Left lung (tissue), 10 donors: ENCODE data around the gene SLC17A9. TPM values are rescaled to one million over a fixed set of nuclear protein-coding genes. Genes with fewer than 3 reads are reported as not detected.
A peak's percentile ranks its signal among the peaks of the same experiment; 100 is the strongest.
"Not testable (repeated sequence)": the region's sequence is repeated elsewhere in the genome, so short reads cannot be mapped to it uniquely, and the experiment has no call there.

Source experiments
- ATAC-seq: fragments of 200-7000 bp; cut with Tn5 transposase; one replicate; pipeline ENCODE4 v1.9.1; 2020; ENCODE audit warnings: moderate library complexity
- DNase-seq, 4 donors: peaks; one replicate each; pipeline ENCODE4 v3.0.0-alpha.2; 2013 to 2020
- H3K27ac ChIP-seq, 2 donors: fragments of 200-600 bp; sonication (generic) in 1 of 2; one replicate each; pipeline versions ENCODE4 v1.5.0 to v1.8.0; 2020 to 2021
- H3K27me3 ChIP-seq, 2 donors: fragments of 200-600 bp; sonication (generic) in 1 of 2; one replicate each; pipeline versions ENCODE4 v1.5.0 to v1.8.0; 2020 to 2021
- H3K36me3 ChIP-seq, 2 donors: fragments of 200-600 bp; sonication (generic) in 1 of 2; one replicate each; pipeline versions ENCODE4 v1.5.0 to v1.8.0; 2020 to 2021
- H3K4me1 ChIP-seq, 2 donors: fragments of 200-600 bp; one replicate each; pipeline ENCODE4 v1.8.0; 2021
- H3K4me3 ChIP-seq, 2 donors: fragments of 200-600 bp; sonication (generic) in 1 of 2; one replicate each; pipeline versions ENCODE4 v1.5.0 to v1.8.0; 2020 to 2021; ENCODE audit warnings: mild to moderate bottlenecking in 1 of 2
- H3K9me3 ChIP-seq, 2 donors: fragments of 200-600 bp; sonication (generic) in 1 of 2; one replicate each; pipeline versions ENCODE4 v1.5.0 to v1.8.0; 2020 to 2021
- intact Hi-C, 2 donors: fragments of 100-400 bp; cut with DNase I; formaldehyde crosslinking; loops; one replicate each; pipeline versions ENCODE4 v1.11.2 to v1.14.2; 2022
- polyA plus RNA-seq, 6 donors: library from polyadenylated mRNA; unstranded; fragments of 120-200 nt; gene quantifications; one replicate each; pipeline ENCODE4 v1.2.1, GENCODE V29; 2013; ENCODE audit not compliant: insufficient read length in 6 of 6
- total RNA-seq, 2 donors: library from RNA; stranded (reverse); fragmentation: NEBNext Ultra II Directional; extraction: Animal tissue kit (Norgen Biotek cat#: 25700); gene quantifications; one replicate each; pipeline ENCODE4 v1.2.1, GENCODE V29; 2021
- TF ChIP-seq, protein P1 (sequence below), 2 donors: fragments of 200-600 bp; sonication (generic) in 1 of 2; IDR thresholded peaks; one replicate each; pipeline versions ENCODE4 v1.5.0 to v1.8.0; 2021; ENCODE audit warnings: antibody characterized with exemption in 2 of 2
- donor health status: DM: no; HTN: yes; CAD: no.
- donor health status: DM: no; HTN: no; CAD: no.

Gene SLC17A9
- total and polyA plus RNA-seq, 8 donors, result 2.1 to 18.1 (median 3.7) TPM

- DNase-seq, result no peak
- TF ChIP-seq, protein P1, sequence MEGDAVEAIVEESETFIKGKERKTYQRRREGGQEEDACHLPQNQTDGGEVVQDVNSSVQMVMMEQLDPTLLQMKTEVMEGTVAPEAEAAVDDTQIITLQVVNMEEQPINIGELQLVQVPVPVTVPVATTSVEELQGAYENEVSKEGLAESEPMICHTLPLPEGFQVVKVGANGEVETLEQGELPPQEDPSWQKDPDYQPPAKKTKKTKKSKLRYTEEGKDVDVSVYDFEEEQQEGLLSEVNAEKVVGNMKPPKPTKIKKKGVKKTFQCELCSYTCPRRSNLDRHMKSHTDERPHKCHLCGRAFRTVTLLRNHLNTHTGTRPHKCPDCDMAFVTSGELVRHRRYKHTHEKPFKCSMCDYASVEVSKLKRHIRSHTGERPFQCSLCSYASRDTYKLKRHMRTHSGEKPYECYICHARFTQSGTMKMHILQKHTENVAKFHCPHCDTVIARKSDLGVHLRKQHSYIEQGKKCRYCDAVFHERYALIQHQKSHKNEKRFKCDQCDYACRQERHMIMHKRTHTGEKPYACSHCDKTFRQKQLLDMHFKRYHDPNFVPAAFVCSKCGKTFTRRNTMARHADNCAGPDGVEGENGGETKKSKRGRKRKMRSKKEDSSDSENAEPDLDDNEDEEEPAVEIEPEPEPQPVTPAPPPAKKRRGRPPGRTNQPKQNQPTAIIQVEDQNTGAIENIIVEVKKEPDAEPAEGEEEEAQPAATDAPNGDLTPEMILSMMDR (IDR thresholded peaks at IDR 0.05), result no peak
- no peak overlapping the region for H3K27ac ChIP-seq
These were observed 6.0 kb downstream of the SLC17A9 start for GRCh38 chr20:62958388-62959100.

GRCh38 chr20:62959101-62959971 lies 6.8 kb downstream of the SLC17A9 start:
- H3K9me3 ChIP-seq, result no peaks in the 10 kb centered on the region
- no peak overlapping the region for H3K4me3 ChIP-seq
- DNase-seq, result peak in 1 of 4 donors; percentile 69
- H3K36me3 ChIP-seq, result peaks cover 0 to 49% of the 10 kb centered on the region in 2 donors
- intact Hi-C loops, result no loop called here
- TF ChIP-seq, protein P1 (IDR thresholded peaks at IDR 0.05), result no peak
- no peaks in the 10 kb centered on the region for H3K27me3 ChIP-seq
- peaks cover 3 to 6% of the 10 kb centered on the region in 2 donors for H3K4me1 ChIP-seq
- ATAC-seq, result no peak
- no peak overlapping the region for H3K27ac ChIP-seq

More at GRCh38 chr20:62958388-62959100, 6.0 kb downstream of the SLC17A9 start:
- Histone ChIP-seq H3K9me3 (no peaks in the 10 kb centered on the region), H3K4me1 (peaks cover 10 to 14% of the 10 kb centered on the region in 2 donors), H3K27me3 (no peaks in the 10 kb centered on the region), H3K4me3 (no peak overlapping the region), H3K36me3 (peaks cover 0 to 41% of the 10 kb centered on the region in 2 donors)
- intact Hi-C loops, result no loop called here
- no peak for ATAC-seq

DNA sequence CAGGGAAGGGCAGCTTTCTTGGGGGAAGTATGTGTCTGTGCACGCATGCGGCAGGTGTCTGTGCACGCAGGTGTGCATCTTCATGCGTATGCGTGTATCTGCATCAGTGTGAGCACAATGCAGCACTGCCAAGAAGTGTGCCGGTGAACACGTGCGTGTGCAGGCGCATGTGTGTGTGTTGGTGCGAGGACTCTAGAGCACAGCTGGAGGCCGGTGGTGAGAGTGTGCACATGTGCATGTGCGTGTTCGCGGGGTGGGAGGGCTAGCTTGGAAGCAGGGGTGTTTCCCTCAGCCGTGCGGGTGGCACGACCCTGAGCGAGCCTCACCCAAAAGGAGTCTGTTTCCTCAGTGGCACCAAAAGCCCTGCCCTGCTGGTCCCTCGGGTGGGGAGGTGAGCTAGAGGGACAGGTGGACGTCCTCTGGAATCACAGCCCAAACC lies 7.5 kb downstream of the SLC17A9 start:
- Histone ChIP-seq H3K4me1 (no peaks in the 10 kb centered on the region), H3K4me3 (no peak overlapping the region), H3K9me3 (no peaks in the 10 kb centered on the region), H3K27ac (no peak overlapping the region), H3K36me3 (peaks cover 0 to 54% of the 10 kb centered on the region in 2 donors), H3K27me3 (no peaks in the 10 kb centered on the region)
- TF ChIP-seq, protein P1 (IDR thresholded peaks at IDR 0.05), result no peak
- intact Hi-C loops, result no loop called here
- DNase-seq (peak in 1 of 4 donors; percentile 70), ATAC-seq (no peak)

DNA sequence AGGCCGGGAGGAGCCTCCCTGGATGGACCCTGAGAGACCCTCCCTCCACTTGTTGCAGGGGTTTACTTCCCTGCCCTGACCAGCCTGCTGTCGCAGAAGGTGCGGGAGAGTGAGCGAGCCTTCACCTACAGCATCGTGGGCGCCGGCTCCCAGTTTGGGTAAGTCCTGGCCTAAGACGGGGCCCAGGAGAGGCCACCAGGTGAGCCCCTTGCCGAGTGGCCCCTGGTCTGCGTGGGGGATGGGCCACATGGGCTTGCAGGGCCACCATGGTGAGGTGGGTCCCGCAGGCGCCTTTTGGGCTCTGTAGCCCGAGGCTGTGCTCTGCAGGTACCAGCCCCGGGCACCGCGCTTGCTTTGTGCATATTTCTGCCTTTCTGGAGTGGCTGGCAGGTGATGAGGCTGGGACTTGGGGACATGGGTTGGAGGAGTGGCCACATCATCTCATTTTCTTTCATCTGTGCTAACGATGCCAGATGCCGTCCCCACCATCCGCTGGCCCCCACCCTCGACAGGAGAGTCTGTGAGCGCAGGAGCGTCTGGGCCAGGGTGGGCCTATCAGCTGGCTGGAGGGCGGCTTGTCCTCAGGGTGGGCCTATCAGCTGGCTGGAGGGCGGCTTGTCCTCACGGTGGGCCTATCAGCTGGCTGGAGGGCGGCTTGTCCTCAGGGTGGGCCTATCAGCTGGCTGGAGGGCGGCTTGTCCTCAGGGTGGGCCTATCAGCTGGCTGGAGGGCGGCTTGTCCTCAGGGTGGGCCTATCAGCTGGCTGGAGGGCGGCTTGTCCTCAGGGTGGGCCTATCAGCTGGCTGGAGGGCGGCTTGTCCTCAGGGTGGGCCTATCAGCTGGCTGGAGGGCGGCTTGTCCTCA lies 8.2 kb downstream of the SLC17A9 start:
- H3K4me3 ChIP-seq, ATAC-seq, intact Hi-C loops, H3K27ac ChIP-seq, H3K27me3 ChIP-seq, H3K4me1 ChIP-seq, H3K9me3 ChIP-seq: not testable (repeated sequence)
- DNase-seq, result peak in 1 of 4 donors; percentile 73
- H3K36me3 ChIP-seq, result peaks cover 0 to 61% of the 10 kb centered on the region in 2 donors

GRCh38 chr20:62961310-62961783 lies 8.8 kb downstream of the SLC17A9 start:
- intact Hi-C loops, result no loop called here
- H3K9me3 ChIP-seq, result no peaks in the 10 kb centered on the region
- no peaks in the 10 kb centered on the region for H3K4me1 ChIP-seq
- TF ChIP-seq, protein P1 (IDR thresholded peaks at IDR 0.05), result no peak
- peaks cover 0 to 62% of the 10 kb centered on the region in 2 donors for H3K36me3 ChIP-seq
- H3K27ac ChIP-seq, result no peak overlapping the region
- DNase-seq (peak in 1 of 4 donors; percentile 63), ATAC-seq (no peak)
- no peaks in the 10 kb centered on the region for H3K27me3 ChIP-seq
- H3K4me3 ChIP-seq, result no peak overlapping the region
